NCI-H524 treated with DMSO at 0.1 percent for 48 hours (cell line): Measurements from ENCODE around the gene BMPER.

Source experiments
- DNase-seq: peaks from one replicate; lab custom pipeline; 2025; lab: John Stamatoyannopoulos, UW

BMPER gene

GRCh38 chr7:33905389-33906032 is at the start of gene BMPER:
Gene BMPER, plus strand, starts transcription at chr7:33905539. Its CDS starts 75 bp downstream, at chr7:33905614.
- DNase-seq, result no peak

GRCh38 chr7:33861947-33862346 is 43.4 kb upstream of the BMPER start:
- DNase-seq, result no peak

- DNase-seq, result no peak
Measured at GRCh38 chr7:33862946-33863814, 42.2 kb upstream of the BMPER start.

- no peak for DNase-seq
Measured at GRCh38 chr7:33868166-33868565, 37.2 kb upstream of the BMPER start.

GRCh38 chr7:33869176-33869575 is 36.2 kb upstream of the BMPER start:
- no peak for DNase-seq

GRCh38 chr7:33870120-33870519 is 35.2 kb upstream of the BMPER start:
- no peak for DNase-seq

- DNase-seq, result no peak
Measured at GRCh38 chr7:33872870-33873269, 32.5 kb upstream of the BMPER start.

- no peak for DNase-seq
Measured at GRCh38 chr7:33873518-33873917, 31.8 kb upstream of the BMPER start.

- no peak for DNase-seq
Measured at GRCh38 chr7:33873981-33874750, 31.2 kb upstream of the BMPER start.

- no peak for DNase-seq
Measured at GRCh38 chr7:33874943-33875342, 30.4 kb upstream of the BMPER start.

GRCh38 chr7:33876596-33877274 is 28.6 kb upstream of the BMPER start:
- no peak for DNase-seq

GRCh38 chr7:33880787-33881186 is 24.6 kb upstream of the BMPER start:
- no peak for DNase-seq

- no peak for DNase-seq
Measured at GRCh38 chr7:33881316-33881715, 24.0 kb upstream of the BMPER start.

GRCh38 chr7:33882040-33882837 is 23.1 kb upstream of the BMPER start:
- no peak for DNase-seq

- DNase-seq, result no peak
Measured at GRCh38 chr7:33882950-33883670, 22.2 kb upstream of the BMPER start.

- no peak for DNase-seq
Measured at GRCh38 chr7:33883671-33883965, 21.7 kb upstream of the BMPER start.

- no peak for DNase-seq
Measured at GRCh38 chr7:33885290-33886148, 19.8 kb upstream of the BMPER start.

GRCh38 chr7:33886149-33886623 is 19.2 kb upstream of the BMPER start:
- no peak for DNase-seq

- no peak for DNase-seq
Measured at GRCh38 chr7:33887266-33887975, 17.9 kb upstream of the BMPER start.
